Measurements from ENCODE around the gene CBR3.

Gene CBR3

GRCh38 chr21:36171741-36172331 is 37.0 kb downstream of the CBR3 start:
- no peak overlapping the region for H3K4me3 ChIP-seq (replicated peaks; ENCODE audit: low read depth, low read length)
- no peak for DNase-seq (ENCODE audit: extremely low read depth, low read depth)
- no peak for TF ChIP-seq CTCF (IDR thresholded peaks at IDR 0.05; ENCODE audit: low read depth, low read length, missing control alignments)

- no peak for DNase-seq (ENCODE audit: extremely low read depth, low read depth)
- H3K4me3 ChIP-seq (replicated peaks; ENCODE audit: low read depth, low read length), result no peak overlapping the region
- TF ChIP-seq CTCF (IDR thresholded peaks at IDR 0.05; ENCODE audit: low read depth, low read length, missing control alignments), result no peak
Measured at GRCh38 chr21:36174780-36175179, 39.9 kb downstream of the CBR3 start.

GRCh38 chr21:36175771-36176565 is 41.1 kb downstream of the CBR3 start:
- TF ChIP-seq CTCF (IDR thresholded peaks at IDR 0.05; ENCODE audit: low read depth, low read length, missing control alignments), result no peak
- H3K4me3 ChIP-seq (replicated peaks; ENCODE audit: low read depth, low read length), result no peak overlapping the region
- no peak for DNase-seq (ENCODE audit: extremely low read depth, low read depth)

- no peak for TF ChIP-seq CTCF (IDR thresholded peaks at IDR 0.05; ENCODE audit: low read depth, low read length, missing control alignments)
- DNase-seq (ENCODE audit: extremely low read depth, low read depth), result no peak
- no peak overlapping the region for H3K4me3 ChIP-seq (replicated peaks; ENCODE audit: low read depth, low read length)
Measured at GRCh38 chr21:36178349-36178748, 43.5 kb downstream of the CBR3 start.

- no peak overlapping the region for H3K4me3 ChIP-seq (replicated peaks; ENCODE audit: low read depth, low read length)
- no peak for TF ChIP-seq CTCF (IDR thresholded peaks at IDR 0.05; ENCODE audit: low read depth, low read length, missing control alignments)
- DNase-seq (ENCODE audit: extremely low read depth, low read depth), result no peak
Measured at GRCh38 chr21:36179145-36179544, 44.3 kb downstream of the CBR3 start.

GRCh38 chr21:36180963-36181362 is 46.1 kb downstream of the CBR3 start:
- TF ChIP-seq CTCF (IDR thresholded peaks at IDR 0.05; ENCODE audit: low read depth, low read length, missing control alignments), result no peak
- DNase-seq (ENCODE audit: extremely low read depth, low read depth), result no peak
- H3K4me3 ChIP-seq (replicated peaks; ENCODE audit: low read depth, low read length), result no peak overlapping the region
